Esophagus squamous epithelium (tissue), 5 donors: ENCODE measurements around the gene SRBD1. TPM values are rescaled to one million over a fixed set of nuclear protein-coding genes. Genes with fewer than 3 reads are reported as not detected.
A peak's percentile ranks its signal among the peaks of the same experiment; 100 is the strongest.

ENCODE experiments used
- DNase-seq: peaks from one replicate; lab custom pipeline; 2025; lab: John Stamatoyannopoulos, UW
- H3K27ac ChIP-seq, 4 donors: fragments of 200-600 bp; sonication (generic); one replicate each; pipeline ENCODE4 v1.5.1; 2016 to 2019; ENCODE audit warnings: mild to moderate bottlenecking in 1 of 4
- H3K27me3 ChIP-seq, 4 donors: fragments of 200-600 bp; sonication (generic); 1 replicate in 3 of 4; 2 replicates in 1 of 4; pipeline versions ENCODE4 v1.5.1 to v1.6.0; 2017 to 2021; ENCODE audit warnings: antibody characterized with exemption in 1 of 4
- H3K36me3 ChIP-seq, 3 donors: fragments of 200-600 bp; sonication (generic); one replicate each; pipeline ENCODE4 v1.5.1; 2016 to 2019
- H3K4me1 ChIP-seq, 3 donors: fragments of 200-600 bp; sonication (generic); one replicate each; pipeline ENCODE4 v1.5.1; 2017 to 2019
- H3K4me3 ChIP-seq, 4 donors: fragments of 200-600 bp; sonication (generic); 1 replicate in 3 of 4; 2 replicates in 1 of 4; pipeline ENCODE4 v1.5.1; 2016 to 2019; ENCODE audit warnings: mild to moderate bottlenecking in 2 of 4, moderate library complexity in 1 of 4
- H3K9me3 ChIP-seq, 3 donors: fragments of 200-600 bp; sonication (generic); one replicate each; pipeline ENCODE4 v1.5.1; 2016 to 2019
- CTCF ChIP-seq, 6 experiments: fragments of 450-650 bp in 4 of 6; fragments of 200-600 bp in 2 of 6; sonication (generic) in 2 of 6; IDR thresholded peaks; one replicate each; pipeline ENCODE4 v1.5.1; 2016 to 2019; ENCODE audit warnings: antibody characterized with exemption in 6 of 6, mild to moderate bottlenecking in 4 of 6, moderate library complexity in 4 of 6
- POLR2A ChIP-seq, 4 donors: fragments of 450-650 bp; IDR thresholded peaks; one replicate each; pipeline ENCODE4 v1.6.1; 2017; ENCODE audit warnings: antibody characterized with exemption in 4 of 4, mild to moderate bottlenecking in 4 of 4, moderate library complexity in 3 of 4
- WGBS, 2 donors: methylation state at CpG; one replicate each; pipeline ENCODE4 v1.1.5; 2018; 5-methylcytosine and 5-hydroxymethylcytosine counted together
- intact Hi-C: fragments of 100-400 bp; cut with DNase I; formaldehyde crosslinking; loops from one replicate; pipeline ENCODE4 v1.15.0; 2022
- total RNA-seq, 4 donors: library from RNA; depleted of rRNA; stranded (reverse); fragments of >200 nt; gene quantifications; one replicate each; pipeline ENCODE4 v1.1.0, GENCODE V29; 2016
- donor health status: DM: yes; HTN: yes; CAD: no.

Gene SRBD1
- total RNA-seq, 4 donors from 2014 or later, result 5.0 to 21.6 (median 13.1) TPM

GRCh38 chr2:45643543-45644542, 32.8 kb upstream of the SRBD1 start:
- no peak for DNase-seq
- Histone ChIP-seq H3K9me3 (no peaks in the 10 kb centered on the region), H3K4me1 (peaks cover 5 to 26% (median 10%) of the 10 kb centered on the region in 3 donors), H3K27ac (peak overlapping the region in 1 of 4 donors; percentile 45), H3K4me3 (peak overlapping the region; percentile 32 to 75 (median 54)), H3K36me3 (no peaks in the 10 kb centered on the region), H3K27me3 (peaks cover 0 to 18% (median 0%) of the 10 kb centered on the region in 4 donors)
- 52 to 53% methylated on average over 8 to 11 of the region's 49 CpGs for WGBS, 2 donors
- intact Hi-C loops, result loop anchor here (2.0 kb wide), 2 partner anchors 133 to 293 kb away; no protein-coding TSS in a partner anchor
- TF ChIP-seq CTCF (IDR thresholded peaks at IDR 0.05) (peak; percentile 95 to 100 (median 99)), POLR2A (IDR thresholded peaks at IDR 0.05) (no peak)

- peak overlapping the region; percentile 32 to 75 (median 54) for H3K4me3 ChIP-seq
- TF ChIP-seq POLR2A (IDR thresholded peaks at IDR 0.05) (no peak), CTCF (IDR thresholded peaks at IDR 0.05) (no peak)
- WGBS, 2 donors, result 32 to 33% methylated on average over 9 to 11 of the region's 11 CpGs
- peak overlapping the region in 1 of 4 donors; percentile 45 for H3K27ac ChIP-seq
- H3K4me1 ChIP-seq, result peaks cover 5 to 18% (median 9%) of the 10 kb centered on the region in 3 donors
- intact Hi-C loops, result loop anchor here (2.0 kb wide), 2 partner anchors 134 to 294 kb away; no protein-coding TSS in a partner anchor
- no peaks in the 10 kb centered on the region for H3K36me3 ChIP-seq
- H3K27me3 ChIP-seq, result peaks cover 0 to 18% (median 0%) of the 10 kb centered on the region in 4 donors
- H3K9me3 ChIP-seq, result no peaks in the 10 kb centered on the region
- DNase-seq, result no peak
These were observed 32.0 kb upstream of the SRBD1 start for GRCh38 chr2:45643095-45643494.

GRCh38 chr2:45640576-45640975, 29.5 kb upstream of the SRBD1 start:
- WGBS, 2 donors, result 87 to 100% methylated on average over 1 to 2 of the region's 2 CpGs
- peaks cover 0 to 18% (median 0%) of the 10 kb centered on the region in 4 donors for H3K27me3 ChIP-seq
- H3K36me3 ChIP-seq, result no peaks in the 10 kb centered on the region
- H3K9me3 ChIP-seq, result no peaks in the 10 kb centered on the region
- DNase-seq, result no peak
- H3K4me3 ChIP-seq, result no peak overlapping the region
- H3K4me1 ChIP-seq, result peaks cover 5 to 14% (median 9%) of the 10 kb centered on the region in 3 donors
- intact Hi-C loops, result no loop called here
- TF ChIP-seq CTCF (IDR thresholded peaks at IDR 0.05), result no peak
- TF ChIP-seq POLR2A (IDR thresholded peaks at IDR 0.05), result no peak
- no peak overlapping the region for H3K27ac ChIP-seq

GRCh38 chr2:45637440-45637839, 26.4 kb upstream of the SRBD1 start:
- no peak overlapping the region for H3K4me3 ChIP-seq
- no peak for DNase-seq
- H3K9me3 ChIP-seq, result no peaks in the 10 kb centered on the region
- TF ChIP-seq POLR2A (IDR thresholded peaks at IDR 0.05), result no peak
- TF ChIP-seq CTCF (IDR thresholded peaks at IDR 0.05), result no peak
- H3K27me3 ChIP-seq, result peaks cover 0 to 12% (median 0%) of the 10 kb centered on the region in 4 donors
- H3K27ac ChIP-seq, result no peak overlapping the region
- intact Hi-C loops, result no loop called here
- H3K4me1 ChIP-seq, result no peaks in the 10 kb centered on the region
- WGBS, 2 donors, result 66 to 78% methylated on average over 4 to 5 of the region's 5 CpGs
- no peaks in the 10 kb centered on the region for H3K36me3 ChIP-seq

GRCh38 chr2:45636008-45636407, 24.9 kb upstream of the SRBD1 start:
- Histone ChIP-seq H3K36me3 (no peaks in the 10 kb centered on the region), H3K9me3 (no peaks in the 10 kb centered on the region), H3K27ac (no peak overlapping the region), H3K4me3 (no peak overlapping the region), H3K4me1 (no peaks in the 10 kb centered on the region), H3K27me3 (peaks cover 0 to 10% (median 0%) of the 10 kb centered on the region in 4 donors)
- 82 to 84% methylated on average over 5 of the region's 5 CpGs for WGBS, 2 donors
- TF ChIP-seq CTCF (IDR thresholded peaks at IDR 0.05) (no peak), POLR2A (IDR thresholded peaks at IDR 0.05) (no peak)
- intact Hi-C loops, result no loop called here
- no peak for DNase-seq
